Measurements from ENCODE around the gene HSD17B13.

GRCh38 chr4:87257523-87257922, 65.2 kb downstream of the HSD17B13 start:
- TF ChIP-seq CTCF (IDR thresholded peaks at IDR 0.05) (no peak), POLR2A (IDR thresholded peaks at IDR 0.05) (no peak), POLR2AphosphoS5 (IDR thresholded peaks at IDR 0.05) (no peak)
